K562 (cell line): Measurements from ENCODE around the gene PUSL1. TPM values are rescaled to one million over a fixed set of nuclear protein-coding genes. Genes with fewer than 3 reads are reported as not detected.

Experiments
- ATAC-seq: fragments of 200-7000 bp; cut with Tn5 transposase; 3 replicates; pipeline ENCODE4 v1.9.1; 2020; ENCODE audit warnings: moderate library complexity
- BruUV-seq: library from RNA; stranded (reverse); fragments of 400-500 nt; replicated peaks from 2 replicates; lab custom pipeline; 2021; lab: Mats Ljungman, UMichigan
- CTCF ChIA-PET: fragments of 300-600 bp; formaldehyde crosslinking; extraction: SDS; loops from one replicate; lab custom pipeline; 2021; ENCODE audit warnings: low intra/inter-chr PET ratio; lab: Yijun Ruan, JAX
- POLR2A ChIA-PET: fragments of 300-600, 350-650 bp; sonication (Branson Sonifier 250); formaldehyde crosslinking; extraction: SDS; loops from one replicate; lab custom pipeline; 2021; ENCODE audit warnings: antibody characterized with exemption, inconsistent platforms; lab: Yijun Ruan, JAX
- DNase-seq, 4 experiments: peaks; one replicate each; pipeline versions ENCODE4 v3.0.0 to v3.0.0-alpha.2; 2011 to 2018; ENCODE audit warnings: low spot score in 3 of 4, mixed read lengths in 3 of 4; ENCODE audit errors: extremely low read depth in 1 of 4
- FAIRE-seq: peaks from 2 replicates; lab custom pipeline; 2011; peaks lifted over from hg19 to GRCh38; lab: Jason Lieb, UNC
- H2AFZ ChIP-seq: 2 replicates; pipeline ENCODE4 v1.6.0; 2011; ENCODE audit warnings: low read depth, low read length, control low read depth, inconsistent platforms
- H3K27ac ChIP-seq: fragments of 200-600 bp; 3 replicates; pipeline ENCODE4 v1.8.0; 2011; ENCODE audit warnings: low read depth, mild to moderate bottlenecking, control low read depth, inconsistent platforms, low read length, moderate library complexity, mixed read lengths; ENCODE audit errors: extremely low read depth
- H3K27me3 ChIP-seq, 2 experiments: fragments of 300-600 bp in 1 of 2; 2 replicates in 1 of 2; 3 replicates in 1 of 2; pipeline versions ENCODE4 v1.6.0 to v1.8.0; 2011; ENCODE audit warnings: inconsistent platforms in 2 of 2, low read length in 2 of 2, mild to moderate bottlenecking in 1 of 2, mixed read lengths in 1 of 2, moderate library complexity in 1 of 2; ENCODE audit not compliant: control insufficient read depth in 2 of 2, insufficient read depth in 2 of 2
- H3K36me3 ChIP-seq: fragments of 300-600 bp; 3 replicates; pipeline ENCODE4 v1.8.0; 2011; ENCODE audit warnings: mild to moderate bottlenecking, low read length, inconsistent platforms; ENCODE audit not compliant: control insufficient read depth, insufficient read depth
- H3K4me1 ChIP-seq, 2 experiments: fragments of 200-600 bp in 1 of 2; replicated peaks in 1 of 2; 2 replicates in 1 of 2; 3 replicates in 1 of 2; pipeline versions ENCODE4 v1.5.1 to v1.8.0; 2011; ENCODE audit warnings: inconsistent platforms in 2 of 2, low read length in 2 of 2, mild to moderate bottlenecking in 1 of 2, mixed read lengths in 1 of 2, moderate library complexity in 1 of 2; ENCODE audit not compliant: control insufficient read depth in 2 of 2, insufficient read depth in 2 of 2
- H3K4me2 ChIP-seq: 2 replicates; pipeline ENCODE4 v1.6.1; 2011; ENCODE audit warnings: low read length, control low read depth, inconsistent platforms, mixed read lengths; ENCODE audit not compliant: insufficient read depth
- H3K4me3 ChIP-seq: fragments of 200-600 bp; sonication (generic), shearing (Covaris generic); 2 replicates; pipeline ENCODE4 v1.5.1; 2016; ENCODE audit warnings: control low read depth, inconsistent platforms
- H3K79me2 ChIP-seq: fragments of 200-600 bp; 3 replicates; pipeline ENCODE4 v1.8.0; 2011; ENCODE audit warnings: low read length, inconsistent platforms; ENCODE audit not compliant: control insufficient read depth, insufficient read depth
- H3K9ac ChIP-seq, 2 experiments: 2 replicates each; pipeline versions ENCODE4 v1.6.0 to v1.6.1; 2011; ENCODE audit warnings: low read depth in 2 of 2, low read length in 2 of 2, control low read depth in 1 of 2, inconsistent platforms in 1 of 2, mild to moderate bottlenecking in 1 of 2, mixed read lengths in 1 of 2; ENCODE audit not compliant: insufficient read depth in 1 of 2
- H3K9me1 ChIP-seq: one replicate; pipeline ENCODE4 v1.6.0; 2011; ENCODE audit warnings: inconsistent platforms, mild to moderate bottlenecking, low read length, moderate library complexity; ENCODE audit not compliant: control insufficient read depth, insufficient read depth
- H3K9me3 ChIP-seq: replicated peaks from 2 replicates; pipeline ENCODE4 v1.5.1; 2011; ENCODE audit warnings: low read depth, low read length, inconsistent platforms; ENCODE audit not compliant: control insufficient read depth, insufficient read depth
- H4K20me1 ChIP-seq: replicated peaks from 2 replicates; pipeline ENCODE4 v1.6.1; 2011; ENCODE audit warnings: low read length, inconsistent platforms, mixed read lengths; ENCODE audit not compliant: control insufficient read depth, insufficient read depth
- CREB3L1 ChIP-seq: fragments of 450-650 bp; IDR thresholded peaks from 2 replicates; pipeline ENCODE4 v1.6.1; 2014; ENCODE audit warnings: low read depth, mild to moderate bottlenecking, moderate library complexity, borderline replicate concordance
- MCM3 ChIP-seq: fragments of 450-650 bp; IDR thresholded peaks from 2 replicates; pipeline ENCODE4 v1.6.1; 2016
- SFPQ ChIP-seq: fragments of 200-400 bp; formaldehyde crosslinking; IDR thresholded peaks from 2 replicates; pipeline ENCODE4 v1.6.1; 2017; ENCODE audit warnings: mild to moderate bottlenecking, low read depth, low read length, moderate library complexity
- TOE1 ChIP-seq, 2 experiments: fragments of 450-650 bp in 1 of 2; sonication (generic) in 1 of 2; formaldehyde crosslinking in 1 of 2; IDR thresholded peaks; 2 replicates each; pipeline versions ENCODE4 v1.7.1 to v1.8.0; 2016 to 2022; ENCODE audit warnings: borderline replicate concordance in 2 of 2, mild to moderate bottlenecking in 2 of 2, antibody characterized with exemption in 1 of 2, inconsistent platforms in 1 of 2, low read depth in 1 of 2, missing genetic modification reagents in 1 of 2, moderate library complexity in 1 of 2
- ZBTB9 ChIP-seq: fragments of 450-650 bp; formaldehyde crosslinking; IDR thresholded peaks from 2 replicates; pipeline ENCODE4 v1.4.0; 2020; ENCODE audit warnings: mild to moderate bottlenecking, moderate library complexity
- ZKSCAN8 ChIP-seq: fragments of 200-800 bp; sonication (Bioruptor generic); IDR thresholded peaks from 2 replicates; pipeline ENCODE4 v1.6.1; 2016; ENCODE audit warnings: missing genetic modification characterization, missing compliant biosample characterization
- WGBS: fragments of 100-300 bp; shearing (Covaris generic); methylation state at CpG from one replicate; pipeline ENCODE4 v1.1.6; 2016; ENCODE audit warnings: low coverage, mixed read lengths; ENCODE audit not compliant: insufficient coverage; ENCODE audit errors: missing lambda C conversion rate; 5-methylcytosine and 5-hydroxymethylcytosine counted together
- in situ Hi-C: fragments of 300-500 bp; cut with MboI; formaldehyde crosslinking; loops from 4 replicates; pipeline ENCODE4 v1.15.0; 2018; ENCODE audit warnings: inconsistent platforms, mixed read lengths
- intact Hi-C: fragments of 100-400 bp; cut with micrococcal nuclease; formaldehyde crosslinking; loops from 2 replicates; pipeline ENCODE4 v1.14.2; 2022
- polyA plus RNA-seq, 8 experiments: library from polyadenylated mRNA; depleted of rRNA in 4 of 8; stranded (reverse) in 5 of 8; unstranded in 3 of 8; fragments of >200 nt; fragmentation: Nextera tagmentation in 2 of 8; fragmentation: Illumina TruSeq in 1 of 8; extraction: Ambion mirVana in 2 of 8; extraction: Trizol in 1 of 8; gene quantifications; 2 replicates each; pipeline versions ENCODE4 v1.2.1 to v1.2.3, GENCODE V29; 2011 to 2014; ENCODE audit warnings: inconsistent platforms in 1 of 8, missing spikeins in 1 of 8
- total RNA-seq, 7 experiments: library from RNA; depleted of rRNA in 6 of 7; stranded (reverse); fragments of >200 nt in 6 of 7; fragmentation: Illumina TruSeq in 2 of 7; extraction: Trizol in 2 of 7; gene quantifications; 2 replicates each; pipeline versions ENCODE4 v1.2.1 to v1.2.3, GENCODE V29; 2011 to 2021; ENCODE audit warnings: low replicate concordance in 1 of 7

The PUSL1 gene
- total and polyA plus RNA-seq, 9 of the 15 experiments (the other 6 are each of a cell fraction or from before 2014, with no cell fraction given): 0.62 to 86.9 (median 13.6) TPM

GRCh38 chr1:1279028-1279427, 29.4 kb upstream of the PUSL1 start:
- DNase-seq (no peak), ATAC-seq (no peak), FAIRE-seq (no peak)
- CTCF ChIA-PET: no interaction called here
- Histone ChIP-seq H3K9me3 (no peaks in the 10 kb centered on the region), H2AFZ (no peak overlapping the region), H3K9me1 (no peaks in the 10 kb centered on the region), H3K27me3 (no peaks in the 10 kb centered on the region; a peak in 1 of 5 replicates), H3K9ac (peak overlapping the region in 1 of 2 experiments; percentile 54; a peak in 1 of 4 replicates), H3K27ac (no peak overlapping the region), H4K20me1 (no peaks in the 10 kb centered on the region), H3K4me2 (no peak overlapping the region), H3K79me2 (peaks cover 7% of the 10 kb centered on the region; the same call in 2 of the 3 replicates), H3K4me3 (no peak overlapping the region), H3K36me3 (no peaks in the 10 kb centered on the region), H3K4me1 (peaks cover 0 to 41% of the 10 kb centered on the region in 2 experiments; a peak in 3 of 5 replicates)
- WGBS: 75% methylated on average over 16 of the region's 17 CpGs
- POLR2A ChIA-PET: no interaction called here
- BruUV-seq: no TSS peak
- in situ Hi-C loops (no loop called here), intact Hi-C loops (no loop called here)
- TF ChIP-seq SFPQ (no peak), TOE1 (IDR thresholded peaks at IDR 0.05; ENCODE audit: borderline replicate concordance) (no peak), TOE1 (CRISPR knock-in tag; IDR thresholded peaks at IDR 0.05; ENCODE audit: borderline replicate concordance, low read depth) (no peak), CREB3L1 (no peak), ZBTB9 (no peak), MCM3 (no peak), ZKSCAN8 (CRISPR knock-in tag) (no peak)
